Measurements from ENCODE around the gene SLC24A4.

DNA sequence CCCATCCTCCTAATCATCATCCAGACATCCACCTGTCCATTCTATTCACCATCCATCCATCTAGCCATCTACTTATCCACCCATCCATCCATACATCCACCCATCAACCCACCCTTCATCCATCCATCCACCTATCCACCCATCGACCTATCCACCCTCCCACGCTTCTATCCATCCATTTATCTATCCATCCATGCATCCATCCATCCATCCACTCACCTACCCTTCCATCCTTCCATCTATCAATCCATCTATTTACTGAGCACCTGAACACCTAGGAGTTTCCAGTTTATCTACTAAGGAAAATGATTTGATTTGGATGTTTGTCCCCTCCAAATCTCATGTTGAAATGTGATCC, 198.1 kb downstream of the SLC24A4 start:
- TF ChIP-seq MAX (IDR thresholded peaks at IDR 0.05): no peak
- no peak for TF ChIP-seq RAD21 (IDR thresholded peaks at IDR 0.05; ENCODE audit: low read depth)
- no peak for TF ChIP-seq CTCF (IDR thresholded peaks at IDR 0.05 in 2 of 3, conservative IDR thresholded peaks at IDR 0.05 in 1 of 3; ENCODE audit: borderline replicate concordance in 1 of 3, insufficient read depth in 1 of 3, low read depth in 2 of 3, low read length in 2 of 3)
- TF ChIP-seq YY1 (IDR thresholded peaks at IDR 0.05; ENCODE audit: extremely low read depth, insufficient replicate concordance, low read depth, low read length): no peak
- no peak for TF ChIP-seq SRF (IDR thresholded peaks at IDR 0.05; ENCODE audit: low read depth)
- no peak for TF ChIP-seq EZH2phosphoT487 (IDR thresholded peaks at IDR 0.05; ENCODE audit: borderline replicate concordance)
- no peak for TF ChIP-seq POLR2A (IDR thresholded peaks at IDR 0.05; ENCODE audit: borderline replicate concordance, extremely low read depth, insufficient read depth, insufficient read length)
- TF ChIP-seq FOSL1 (IDR thresholded peaks at IDR 0.05; ENCODE audit: low read depth): no peak
- no peak for TF ChIP-seq EGR1 (IDR thresholded peaks at IDR 0.05; ENCODE audit: low read depth)
- TF ChIP-seq SP1 (IDR thresholded peaks at IDR 0.05; ENCODE audit: low read depth): no peak
- no peak for TF ChIP-seq CBX3 (IDR thresholded peaks at IDR 0.05; ENCODE audit: low read depth)
- no peak for TF ChIP-seq JUND (IDR thresholded peaks at IDR 0.05)
